A549 (cell line): ENCODE data around the gene CENPU. TPM values are rescaled to one million over a fixed set of nuclear protein-coding genes. Genes with fewer than 3 reads are reported as not detected.

Experiments
- ATAC-seq, 2 experiments: fragments of 200-7000 bp in 1 of 2; fragments of >200 bp in 1 of 2; cut with Nextera tagmentation in 1 of 2; cut with Tn5 transposase in 1 of 2; 3 replicates each; pipeline versions ENCODE4 v1.8.0 to v1.9.1; 2018 to 2020; ENCODE audit warnings: mild to moderate bottlenecking in 1 of 2, moderate library complexity in 1 of 2
- CTCF ChIA-PET: fragments of 300-600 bp; sonication (Branson Sonifier 250); formaldehyde crosslinking; extraction: SDS; loops from one replicate; lab custom pipeline; 2021; ENCODE audit warnings: antibody characterized with exemption, inconsistent platforms; lab: Yijun Ruan, JAX
- POLR2A ChIA-PET: fragments of 350-600 bp; formaldehyde crosslinking; extraction: SDS; loops from one replicate; lab custom pipeline; 2021; ENCODE audit warnings: antibody characterized with exemption, inconsistent platforms; lab: Yijun Ruan, JAX
- DNase-seq, 2 experiments: peaks; one replicate each; pipeline versions ENCODE4 v3.0.0 to v3.0.0-alpha.2; 2011 to 2016; ENCODE audit warnings: low read depth in 1 of 2, low spot score in 1 of 2
- FAIRE-seq: peaks from 2 replicates; lab custom pipeline; 2011; peaks lifted over from hg19 to GRCh38; lab: Jason Lieb, UNC
- H3K27ac ChIP-seq, 2 experiments: fragments of >200 bp; sonication (Bioruptor Twin); formaldehyde crosslinking; 3 replicates each; pipeline ENCODE4 v1.5.1; 2016 to 2017
- H3K4me1 ChIP-seq: fragments of >200 bp; sonication (Bioruptor Twin); formaldehyde crosslinking; 3 replicates; pipeline ENCODE4 v1.6.1; 2016
- H3K4me2 ChIP-seq: fragments of >200 bp; sonication (Bioruptor Twin); formaldehyde crosslinking; 3 replicates; pipeline ENCODE4 v1.6.1; 2016
- H3K4me3 ChIP-seq: fragments of >200 bp; sonication (Bioruptor Twin); formaldehyde crosslinking; 3 replicates; pipeline ENCODE4 v1.5.1; 2016
- H3K9me3 ChIP-seq: fragments of >200 bp; sonication (Bioruptor Twin); formaldehyde crosslinking; 3 replicates; pipeline ENCODE4 v1.6.1; 2016
- ATOH8 ChIP-seq: fragments of 250-450 bp; sonication (Bioruptor Pico); IDR thresholded peaks from 2 replicates; pipeline ENCODE4 v1.5.0; 2020; ENCODE audit warnings: low read depth, mild to moderate bottlenecking, moderate library complexity
- CBX8 ChIP-seq: fragments of 200-600 bp; sonication (generic); IDR thresholded peaks from 2 replicates; pipeline ENCODE4 v1.6.1; 2016
- E2F6 ChIP-seq: IDR thresholded peaks from 2 replicates; pipeline ENCODE4 v1.6.1; 2012; ENCODE audit warnings: low read depth, borderline replicate concordance
- EHF ChIP-seq: fragments of 250-450 bp; sonication (Bioruptor Pico); IDR thresholded peaks from 2 replicates; pipeline ENCODE4 v1.5.0; 2020; ENCODE audit warnings: mild to moderate bottlenecking
- FOXS1 ChIP-seq: fragments of 250-450 bp; sonication (Bioruptor Pico); IDR thresholded peaks from 2 replicates; pipeline ENCODE4 v1.5.0; 2020; ENCODE audit warnings: mild to moderate bottlenecking, moderate library complexity
- GATA3 ChIP-seq: IDR thresholded peaks from 2 replicates; pipeline ENCODE4 v1.6.1; 2012; ENCODE audit warnings: borderline replicate concordance
- HMGXB4 ChIP-seq: fragments of 250-450 bp; sonication (Bioruptor Pico); IDR thresholded peaks from 2 replicates; pipeline ENCODE4 v1.5.0; 2021; ENCODE audit warnings: mild to moderate bottlenecking, moderate library complexity, borderline replicate concordance
- HOXB13 ChIP-seq: fragments of 250-450 bp; sonication (Bioruptor Pico); IDR thresholded peaks from 2 replicates; pipeline ENCODE4 v1.5.0; 2020; ENCODE audit warnings: low read depth, mild to moderate bottlenecking, moderate library complexity
- HOXB5 ChIP-seq: fragments of 250-450 bp; sonication (Bioruptor Pico); IDR thresholded peaks from 2 replicates; pipeline ENCODE4 v1.5.0; 2020; ENCODE audit warnings: mild to moderate bottlenecking, moderate library complexity
- MAFK ChIP-seq: fragments of 450-650 bp; IDR thresholded peaks from 2 replicates; pipeline ENCODE4 v1.6.1; 2014; ENCODE audit not compliant: partially characterized antibody
- MAX ChIP-seq: IDR thresholded peaks from 2 replicates; pipeline ENCODE4 v1.6.1; 2012
- MYC ChIP-seq: IDR thresholded peaks from 2 replicates; pipeline ENCODE4 v1.6.1; 2012; ENCODE audit warnings: mild to moderate bottlenecking, inconsistent platforms, low read length, improper control_type of control experiment, borderline replicate concordance
- NR3C1 ChIP-seq: fragments of >200 bp; sonication (Bioruptor Twin); formaldehyde crosslinking; IDR thresholded peaks from 3 replicates; pipeline ENCODE4 v1.6.1; 2017
- PBX3 ChIP-seq: IDR thresholded peaks from 2 replicates; pipeline ENCODE4 v1.6.1; 2012
- POLR2A ChIP-seq: IDR thresholded peaks from 2 replicates; pipeline ENCODE4 v1.6.1; 2012; ENCODE audit warnings: mild to moderate bottlenecking, low read length
- POLR2AphosphoS2 ChIP-seq: conservative IDR thresholded peaks from 2 replicates; pipeline ENCODE4 v1.6.1; 2012; ENCODE audit warnings: low read length, improper control_type of control experiment, inconsistent platforms
- RAD21 ChIP-seq, 2 experiments: fragments of >200 bp in 1 of 2; sonication (Bioruptor Twin) in 1 of 2; formaldehyde crosslinking in 1 of 2; IDR thresholded peaks in 1 of 2; conservative IDR thresholded peaks in 1 of 2; 2 replicates in 1 of 2; 3 replicates in 1 of 2; pipeline ENCODE4 v1.6.1; 2012 to 2018; ENCODE audit warnings: inconsistent platforms in 1 of 2
- REST ChIP-seq: fragments of 200-600 bp; sonication (generic); IDR thresholded peaks from 2 replicates; pipeline ENCODE4 v1.6.1; 2016; ENCODE audit warnings: antibody characterized with exemption, mild to moderate bottlenecking, moderate library complexity
- RFX5 ChIP-seq: fragments of 450-650 bp; IDR thresholded peaks from 2 replicates; pipeline ENCODE4 v1.7.1; 2014; ENCODE audit warnings: antibody characterized with exemption, mild to moderate bottlenecking, moderate library complexity
- RNF2 ChIP-seq: fragments of 200-600 bp; sonication (generic); IDR thresholded peaks from 2 replicates; pipeline ENCODE4 v1.6.1; 2016; ENCODE audit warnings: low read depth, mild to moderate bottlenecking, antibody characterized with exemption, moderate library complexity, borderline replicate concordance
- TP53 ChIP-seq: fragments of 250-450 bp; sonication (Bioruptor Pico); IDR thresholded peaks from 2 replicates; pipeline ENCODE4 v1.5.0; 2021; ENCODE audit warnings: mild to moderate bottlenecking, moderate library complexity
- ZC3H11A ChIP-seq: fragments of 450-650 bp; IDR thresholded peaks from 2 replicates; pipeline ENCODE4 v1.6.1; 2014; ENCODE audit warnings: antibody characterized with exemption, mild to moderate bottlenecking
- ZFP36 ChIP-seq: fragments of 450-650 bp; IDR thresholded peaks from 2 replicates; pipeline ENCODE4 v1.6.1; 2014; ENCODE audit warnings: borderline replicate concordance; ENCODE audit not compliant: partially characterized antibody
- WGBS: methylation state at CpG from one replicate; pipeline ENCODE4 v1.1.6; 2017; ENCODE audit errors: missing lambda C conversion rate; 5-methylcytosine and 5-hydroxymethylcytosine counted together
- polyA plus RNA-seq, 4 experiments: library from polyadenylated mRNA; depleted of rRNA in 3 of 4; stranded (reverse); fragments of >200 nt; fragmentation: RNase III in 1 of 4; extraction: RNeasy Plus Mini Kit Qiagen cat#74134 plus additional on column Dnase treatment in 1 of 4; gene quantifications; 2 replicates in 3 of 4; 3 replicates in 1 of 4; pipeline ENCODE4 v1.2.3, GENCODE V29; 2011 to 2017

CENPU gene
- polyA plus RNA-seq, 2 of the 4 experiments (the other 2 are of a cell fraction): 22.9 to 28.4 TPM

GRCh38 chr4:184706453-184706852, 27.4 kb downstream of the CENPU start:
- DNase-seq (no peak), FAIRE-seq (no peak), ATAC-seq (no peak)
- H3K4me1 ChIP-seq: 0 out of 3 replicates have a peak, but pooled peaks cover 2% of the 10 kb centered on the region
- 71% methylated on average over 1 of the region's 1 CpG for WGBS
- TF ChIP-seq TP53 (CRISPR knock-in tag) (no peak), RNF2 (no peak), NR3C1 (no peak), PBX3 (no peak), E2F6 (no peak), CBX8 (no peak), POLR2A (no peak), MAX (no peak), ZFP36 (no peak), REST (no peak), MYC (no peak), FOXS1 (CRISPR knock-in tag) (no peak), EHF (no peak), GATA3 (no peak), ATOH8 (CRISPR knock-in tag) (no peak), ZC3H11A (no peak), RAD21 (conservative IDR thresholded peaks at IDR 0.05 in 1 of 2, IDR thresholded peaks at IDR 0.05 in 1 of 2) (no peak), RFX5 (no peak), HOXB5 (CRISPR knock-in tag) (no peak), POLR2AphosphoS2 (no peak)
- no peaks in the 10 kb centered on the region; the same call in 2 of the 3 replicates for H3K9me3 ChIP-seq
- ChIA-PET POLR2A (no interaction called here), CTCF (no interaction called here)
- H3K27ac ChIP-seq: no peak overlapping the region
- H3K4me2 ChIP-seq: no peak overlapping the region
- no peak overlapping the region for H3K4me3 ChIP-seq

- no peak for TF ChIP-seq MAFK
- no peak for TF ChIP-seq TP53 (CRISPR knock-in tag)
- TF ChIP-seq HOXB13 (CRISPR knock-in tag): no peak
- TF ChIP-seq HMGXB4: no peak
- no peak for TF ChIP-seq MAX
- CTCF ChIA-PET: no interaction called here
- H3K4me1 ChIP-seq: no peaks in the 10 kb centered on the region
- DNase-seq (no peak), FAIRE-seq (no peak), ATAC-seq (no peak)
- H3K27ac ChIP-seq: no peak overlapping the region
- no peak overlapping the region for H3K4me2 ChIP-seq
- POLR2A ChIA-PET: no interaction called here
- no peaks in the 10 kb centered on the region; the same call in 2 of the 3 replicates for H3K9me3 ChIP-seq
- H3K4me3 ChIP-seq: no peak overlapping the region
- 91% methylated on average over 5 of the region's 5 CpGs for WGBS
Measured at GRCh38 chr4:184705692-184706091, 28.2 kb downstream of the CENPU start.
